Measurements from ENCODE around the gene OBSCN.

OBSCN gene

GRCh38 chr1:228393811-228394570 lies 186.1 kb downstream of the OBSCN start:
- no peak overlapping the region for H3K4me3 ChIP-seq (ENCODE audit: low read depth, low read length)
- no peak for DNase-seq (ENCODE audit: low read depth, low spot score)
- TF ChIP-seq, protein P1, sequence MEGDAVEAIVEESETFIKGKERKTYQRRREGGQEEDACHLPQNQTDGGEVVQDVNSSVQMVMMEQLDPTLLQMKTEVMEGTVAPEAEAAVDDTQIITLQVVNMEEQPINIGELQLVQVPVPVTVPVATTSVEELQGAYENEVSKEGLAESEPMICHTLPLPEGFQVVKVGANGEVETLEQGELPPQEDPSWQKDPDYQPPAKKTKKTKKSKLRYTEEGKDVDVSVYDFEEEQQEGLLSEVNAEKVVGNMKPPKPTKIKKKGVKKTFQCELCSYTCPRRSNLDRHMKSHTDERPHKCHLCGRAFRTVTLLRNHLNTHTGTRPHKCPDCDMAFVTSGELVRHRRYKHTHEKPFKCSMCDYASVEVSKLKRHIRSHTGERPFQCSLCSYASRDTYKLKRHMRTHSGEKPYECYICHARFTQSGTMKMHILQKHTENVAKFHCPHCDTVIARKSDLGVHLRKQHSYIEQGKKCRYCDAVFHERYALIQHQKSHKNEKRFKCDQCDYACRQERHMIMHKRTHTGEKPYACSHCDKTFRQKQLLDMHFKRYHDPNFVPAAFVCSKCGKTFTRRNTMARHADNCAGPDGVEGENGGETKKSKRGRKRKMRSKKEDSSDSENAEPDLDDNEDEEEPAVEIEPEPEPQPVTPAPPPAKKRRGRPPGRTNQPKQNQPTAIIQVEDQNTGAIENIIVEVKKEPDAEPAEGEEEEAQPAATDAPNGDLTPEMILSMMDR (IDR thresholded peaks at IDR 0.05; ENCODE audit: low read depth, low read length): no peak
- in situ Hi-C loops (cut with HindIII; ENCODE audit: low sequenced_read_pairs): no loop called here

- DNase-seq (ENCODE audit: low read depth, low spot score): no peak
- no peak overlapping the region for H3K4me3 ChIP-seq (ENCODE audit: low read depth, low read length)
- TF ChIP-seq, protein P1 (IDR thresholded peaks at IDR 0.05; ENCODE audit: low read depth, low read length): no peak
- in situ Hi-C loops (cut with HindIII; ENCODE audit: low sequenced_read_pairs): no loop called here
Observed at GRCh38 chr1:228394571-228395394, 186.9 kb downstream of the OBSCN start.

- no peak for DNase-seq (ENCODE audit: low read depth, low spot score)
- TF ChIP-seq, protein P1 (IDR thresholded peaks at IDR 0.05; ENCODE audit: low read depth, low read length): no peak
- no peak overlapping the region for H3K4me3 ChIP-seq (ENCODE audit: low read depth, low read length)
- in situ Hi-C loops (cut with HindIII; ENCODE audit: low sequenced_read_pairs): no loop called here
Observed at GRCh38 chr1:228396770-228397662, 189.2 kb downstream of the OBSCN start.

DNA sequence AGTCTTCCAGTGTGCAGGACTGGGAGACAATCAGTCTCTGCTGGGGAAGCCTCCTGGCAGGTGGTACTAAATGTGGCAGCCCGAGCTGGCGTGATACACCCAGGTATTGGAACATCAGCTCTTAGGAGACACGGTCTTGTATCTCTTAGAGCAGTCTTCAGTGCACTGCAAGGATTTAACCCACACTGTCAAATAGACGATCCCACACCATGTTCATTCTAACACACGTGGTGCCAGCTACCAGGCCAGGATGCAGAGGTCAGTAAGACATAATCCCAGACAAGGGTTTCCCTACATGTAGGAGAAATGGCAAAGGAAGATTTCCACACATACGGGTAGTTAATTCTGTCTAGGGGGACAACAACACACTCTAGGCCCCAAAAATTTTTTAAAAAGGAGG lies 190.1 kb downstream of the OBSCN start:
- in situ Hi-C loops (cut with HindIII; ENCODE audit: low sequenced_read_pairs): no loop called here

DNA sequence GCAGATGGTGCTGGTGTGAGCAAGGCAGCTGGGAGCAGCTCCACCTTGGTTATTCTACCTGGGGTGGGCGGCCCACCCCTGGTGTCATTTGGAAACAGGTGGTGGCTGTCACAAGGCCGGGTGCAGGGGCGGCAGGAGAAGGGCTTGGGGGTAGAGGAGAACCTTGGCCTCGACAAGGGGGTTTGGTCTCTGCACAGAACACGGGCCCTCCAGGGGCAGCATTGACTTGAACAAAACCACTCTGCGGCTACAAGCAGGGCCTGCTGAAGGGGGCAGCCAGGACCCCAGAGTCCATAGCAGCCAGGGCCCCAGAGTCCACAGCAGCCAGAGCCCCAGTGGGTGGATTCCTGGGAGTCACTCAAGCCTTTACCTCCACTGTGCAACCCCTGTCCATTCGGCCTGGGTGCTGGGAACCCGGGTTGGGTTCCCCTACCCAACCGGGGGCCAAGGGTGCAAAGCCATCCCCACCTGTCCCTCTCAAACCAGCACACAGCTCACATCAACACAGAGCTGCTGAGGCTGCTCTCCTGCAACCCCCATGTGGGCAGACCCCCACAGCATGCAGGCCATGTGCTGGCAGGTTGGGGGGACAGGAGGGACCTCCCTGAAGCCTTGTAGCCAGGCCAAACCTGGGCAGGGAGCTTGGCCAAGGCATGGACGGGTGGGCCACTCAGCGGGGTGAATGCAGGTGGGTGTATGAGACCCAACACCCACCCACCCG lies 191.1 kb downstream of the OBSCN start:
- no peak for DNase-seq (ENCODE audit: low read depth, low spot score)
- no peak overlapping the region for H3K4me3 ChIP-seq (ENCODE audit: low read depth, low read length)
- TF ChIP-seq, protein P1 (IDR thresholded peaks at IDR 0.05; ENCODE audit: low read depth, low read length): no peak
- in situ Hi-C loops (cut with HindIII; ENCODE audit: low sequenced_read_pairs): no loop called here

More for the DNA sequence above, 190.1 kb downstream of the OBSCN start:
- H3K4me3 ChIP-seq (ENCODE audit: low read depth, low read length): no peak overlapping the region
- TF ChIP-seq, protein P1 (IDR thresholded peaks at IDR 0.05; ENCODE audit: low read depth, low read length): no peak
- DNase-seq (ENCODE audit: low read depth, low spot score): no peak
